ENCODE measurements around the gene TMEM229B. TPM values are rescaled to one million over a fixed set of nuclear protein-coding genes. Genes with fewer than 3 reads are reported as not detected.

Gene TMEM229B
- total and polyA plus RNA-seq, 9 donors = 1.2 to 11.9 (median 2.9) TPM

- Histone ChIP-seq H3K4me1 (ENCODE audit: insufficient read depth) (no peaks in the 10 kb centered on the region), H3K27me3 (no peaks in the 10 kb centered on the region), H3K27ac (no peak overlapping the region), H3K36me3 (no peaks in the 10 kb centered on the region), H3K9me3 (no peaks in the 10 kb centered on the region), H3K4me3 (no peak overlapping the region)
- WGBS, 3 donors = 60 to 72% (median 70%) methylated on average over 3 of the region's 3 CpGs
- TF ChIP-seq EP300 (IDR thresholded peaks at IDR 0.05) = no peak
- TF ChIP-seq POLR2A (IDR thresholded peaks at IDR 0.05) = no peak
- no peak for TF ChIP-seq CTCF (IDR thresholded peaks at IDR 0.05)
- intact Hi-C loops (cut with DNase I) = no loop called here
- DNase-seq = no peak
Measured at GRCh38 chr14:67461341-67461985, 27.1 kb downstream of the TMEM229B start.

GRCh38 chr14:67459336-67459735 lies 29.2 kb downstream of the TMEM229B start:
- no peak overlapping the region for H3K27ac ChIP-seq

GRCh38 chr14:67457782-67458181 lies 30.7 kb downstream of the TMEM229B start:
- intact Hi-C loops (cut with DNase I) = loop anchor here in 1 of 4 donors (10.0 kb wide), 1 partner anchor 403 kb away; no protein-coding TSS in a partner anchor
- Histone ChIP-seq H3K4me1 (ENCODE audit: insufficient read depth) (no peaks in the 10 kb centered on the region), H3K9me3 (no peaks in the 10 kb centered on the region), H3K4me3 (no peak overlapping the region), H3K36me3 (no peaks in the 10 kb centered on the region), H3K27me3 (no peaks in the 10 kb centered on the region), H3K27ac (no peak overlapping the region)
- DNase-seq = no peak
- TF ChIP-seq EP300 (IDR thresholded peaks at IDR 0.05) = no peak
- no peak for TF ChIP-seq POLR2A (IDR thresholded peaks at IDR 0.05)
- TF ChIP-seq CTCF (IDR thresholded peaks at IDR 0.05) = no peak
- WGBS, 3 donors = 8 to 15% (median 12%) methylated on average over 6 of the region's 6 CpGs

More at GRCh38 chr14:67459336-67459735, 29.2 kb downstream of the TMEM229B start:
- no peak for DNase-seq
- TF ChIP-seq EP300 (IDR thresholded peaks at IDR 0.05) = no peak
- no peak for TF ChIP-seq CTCF (IDR thresholded peaks at IDR 0.05)
- no peak for TF ChIP-seq POLR2A (IDR thresholded peaks at IDR 0.05)
- intact Hi-C loops (cut with DNase I) = loop anchor here in 1 of 4 donors (10.0 kb wide), 1 partner anchor 405 kb away; no protein-coding TSS in a partner anchor
- 84 to 85% (median 85%) methylated on average over 5 of the region's 5 CpGs for WGBS, 3 donors
- no peaks in the 10 kb centered on the region for H3K9me3 ChIP-seq
- no peaks in the 10 kb centered on the region for H3K36me3 ChIP-seq
- H3K4me1 ChIP-seq (ENCODE audit: insufficient read depth) = no peaks in the 10 kb centered on the region
- H3K4me3 ChIP-seq = no peak overlapping the region
- no peaks in the 10 kb centered on the region for H3K27me3 ChIP-seq

GRCh38 chr14:67456732-67457131 lies 31.8 kb downstream of the TMEM229B start:
- Histone ChIP-seq H3K36me3 (no peaks in the 10 kb centered on the region), H3K27ac (no peak overlapping the region), H3K27me3 (no peaks in the 10 kb centered on the region), H3K4me1 (ENCODE audit: insufficient read depth) (no peaks in the 10 kb centered on the region), H3K4me3 (no peak overlapping the region), H3K9me3 (no peaks in the 10 kb centered on the region)
- 93 to 96% (median 95%) methylated on average over 5 of the region's 5 CpGs for WGBS, 3 donors
- intact Hi-C loops (cut with DNase I) = loop anchor here in 1 of 4 donors (10.0 kb wide), 1 partner anchor 402 kb away; no protein-coding TSS in a partner anchor
- DNase-seq = no peak
- TF ChIP-seq POLR2A (IDR thresholded peaks at IDR 0.05) (no peak), CTCF (IDR thresholded peaks at IDR 0.05) (no peak), EP300 (IDR thresholded peaks at IDR 0.05) (no peak)
